HCT116 (cell line): ENCODE results near the gene TMEM217. TPM values are rescaled to one million over a fixed set of nuclear protein-coding genes. Genes with fewer than 3 reads are reported as not detected.

ENCODE experiments used
- ATAC-seq: fragments of 200-7000 bp; cut with Tn5 transposase; 2 replicates; pipeline ENCODE4 v1.9.1; 2020; ENCODE audit warnings: mild to moderate bottlenecking, moderate library complexity
- BruUV-seq: library from RNA; stranded (reverse); fragments of 400-500 nt; replicated peaks from 2 replicates; lab custom pipeline; 2021; lab: Mats Ljungman, UMichigan
- CTCF ChIA-PET: fragments of 300-600 bp; sonication (Branson Sonifier 250); formaldehyde crosslinking; loops from one replicate; lab custom pipeline; 2021; ENCODE audit warnings: antibody characterized with exemption; lab: Charles Lee
- POLR2A ChIA-PET: fragments of 300-600, 350-600 bp; sonication (Branson Sonifier 250); formaldehyde crosslinking; loops from one replicate; lab custom pipeline; 2021; ENCODE audit warnings: antibody characterized with exemption; lab: Charles Lee
- RAD21 ChIA-PET, 2 experiments: fragments of 300-600 bp; sonication (Branson Sonifier 250); formaldehyde crosslinking; loops; one replicate each; lab custom pipeline; 2023; ENCODE audit warnings: low total read pairs in 2 of 2; ENCODE audit not compliant: uncharacterized antibody in 2 of 2, unreplicated experiment in 2 of 2, low non-redundant PET in 1 of 2; lab: Charles Lee
- DNase-seq: peaks from one replicate; pipeline ENCODE4 v3.0.0-alpha.2; 2010; ENCODE audit warnings: low read depth, low spot score
- H2AFZ ChIP-seq: fragments of 200-600 bp; shearing (Covaris generic), sonication (generic); 2 replicates; pipeline ENCODE4 v1.6.1; 2017; ENCODE audit warnings: low read depth, mixed run types, mixed read lengths, antibody characterized with exemption, low read length; ENCODE audit not compliant: poor library complexity, severe bottlenecking
- H3K27ac ChIP-seq: 2 replicates; pipeline ENCODE4 v1.5.1; 2012; ENCODE audit warnings: low read depth, low read length
- H3K27me3 ChIP-seq: fragments of 200-600 bp; sonication (generic); 2 replicates; pipeline ENCODE4 v1.6.1; 2016; ENCODE audit warnings: mixed run types, low read length, mixed read lengths; ENCODE audit not compliant: insufficient read depth
- H3K36me3 ChIP-seq, 2 experiments: fragments of 200-500 bp in 1 of 2; fragments of 200-600 bp in 1 of 2; sonication (Bioruptor generic) in 1 of 2; sonication (generic) in 1 of 2; 2 replicates each; pipeline versions ENCODE4 v1.5.1 to v1.6.1; 2014 to 2016; ENCODE audit warnings: low read length in 2 of 2, inconsistent platforms in 1 of 2, mixed read lengths in 1 of 2, mixed run types in 1 of 2; ENCODE audit not compliant: insufficient read depth in 2 of 2, control insufficient read depth in 1 of 2
- H3K4me1 ChIP-seq, 2 experiments: fragments of 200-600 bp in 1 of 2; sonication (generic) in 1 of 2; 2 replicates each; pipeline versions ENCODE4 v1.5.1 to v1.6.1; 2012 to 2017; ENCODE audit warnings: low read length in 2 of 2, inconsistent platforms in 1 of 2, mild to moderate bottlenecking in 1 of 2, mixed read lengths in 1 of 2, mixed run types in 1 of 2, moderate library complexity in 1 of 2; ENCODE audit not compliant: insufficient read depth in 2 of 2, control insufficient read depth in 1 of 2
- H3K4me2 ChIP-seq: fragments of 200-600 bp; sonication (generic); 2 replicates; pipeline ENCODE4 v1.6.1; 2017; ENCODE audit warnings: mixed run types, low read length, mixed read lengths
- H3K4me3 ChIP-seq, 2 experiments: fragments of 200-600 bp in 1 of 2; sonication (generic) in 1 of 2; replicated peaks in 1 of 2; 2 replicates each; pipeline ENCODE4 v1.5.1; 2011 to 2016; ENCODE audit warnings: low read length in 2 of 2, control low read depth in 1 of 2, low read depth in 1 of 2, mild to moderate bottlenecking in 1 of 2, mixed read lengths in 1 of 2, mixed run types in 1 of 2
- H3K79me2 ChIP-seq: fragments of 200-600 bp; sonication (generic); 2 replicates; pipeline ENCODE4 v1.6.1; 2017; ENCODE audit warnings: mild to moderate bottlenecking, mixed run types, low read length, moderate library complexity, mixed read lengths; ENCODE audit not compliant: insufficient read depth
- H3K9ac ChIP-seq: fragments of 200-600 bp; sonication (generic); 2 replicates; pipeline ENCODE4 v1.6.1; 2016; ENCODE audit warnings: low read length, mixed read lengths
- H3K9me2 ChIP-seq: fragments of 200-600 bp; sonication (generic), shearing (Covaris generic); 2 replicates; pipeline ENCODE4 v1.6.1; 2017; ENCODE audit warnings: mixed run types, mild to moderate bottlenecking, moderate library complexity; ENCODE audit not compliant: insufficient read depth
- H3K9me3 ChIP-seq, 2 experiments: fragments of 200-500 bp in 1 of 2; fragments of 200-600 bp in 1 of 2; sonication (Bioruptor generic) in 1 of 2; sonication (generic) in 1 of 2; 2 replicates each; pipeline ENCODE4 v1.6.1; 2014 to 2017; ENCODE audit warnings: low read length in 2 of 2, mixed read lengths in 2 of 2, inconsistent platforms in 1 of 2, low read depth in 1 of 2, mild to moderate bottlenecking in 1 of 2, mixed run types in 1 of 2, moderate library complexity in 1 of 2; ENCODE audit not compliant: control insufficient read depth in 1 of 2, insufficient read depth in 1 of 2
- H4K20me1 ChIP-seq: fragments of 200-600 bp; sonication (generic), shearing (Covaris generic); 2 replicates; pipeline ENCODE4 v1.6.1; 2017; ENCODE audit warnings: mixed run types, mild to moderate bottlenecking, moderate library complexity; ENCODE audit not compliant: insufficient read depth
- CBX3 ChIP-seq: IDR thresholded peaks from 2 replicates; pipeline ENCODE4 v1.6.1; 2012; ENCODE audit warnings: low read depth
- EGR1 ChIP-seq: IDR thresholded peaks from 2 replicates; pipeline ENCODE4 v1.6.1; 2012; ENCODE audit warnings: low read depth
- ELF1 ChIP-seq: IDR thresholded peaks from 2 replicates; pipeline ENCODE4 v1.6.1; 2012; ENCODE audit warnings: low read depth, borderline replicate concordance
- EZH2 ChIP-seq: fragments of 200-600 bp; sonication (generic); IDR thresholded peaks from 2 replicates; pipeline ENCODE4 v1.6.1; 2017; ENCODE audit warnings: antibody characterized with exemption, mixed run types
- EZH2phosphoT487 ChIP-seq: fragments of 200-600 bp; IDR thresholded peaks from 2 replicates; pipeline ENCODE4 v1.6.1; 2018; ENCODE audit warnings: antibody characterized with exemption, borderline replicate concordance
- FOSL1 ChIP-seq: IDR thresholded peaks from 2 replicates; pipeline ENCODE4 v1.6.1; 2012; ENCODE audit warnings: low read depth
- JUND ChIP-seq: IDR thresholded peaks from 2 replicates; pipeline ENCODE4 v1.6.1; 2012
- POLR2AphosphoS5 ChIP-seq: IDR thresholded peaks from 2 replicates; pipeline ENCODE4 v1.6.1; 2011; ENCODE audit warnings: mild to moderate bottlenecking, low read depth, low read length, moderate library complexity
- RAD21 ChIP-seq: IDR thresholded peaks from 2 replicates; pipeline ENCODE4 v1.6.1; 2012; ENCODE audit warnings: low read depth, mild to moderate bottlenecking
- SIN3A ChIP-seq: IDR thresholded peaks from 2 replicates; pipeline ENCODE4 v1.6.1; 2012; ENCODE audit warnings: low read depth
- YY1 ChIP-seq: IDR thresholded peaks from 2 replicates; pipeline ENCODE4 v1.6.1; 2011; ENCODE audit warnings: low read length, low read depth, moderate library complexity, mild to moderate bottlenecking; ENCODE audit not compliant: insufficient replicate concordance; ENCODE audit errors: extremely low read depth
- ZBTB33 ChIP-seq: IDR thresholded peaks from 2 replicates; pipeline ENCODE4 v1.6.1; 2011; ENCODE audit warnings: mild to moderate bottlenecking, low read length, moderate library complexity; ENCODE audit not compliant: insufficient replicate concordance; ENCODE audit errors: extremely low read depth
- ZFX ChIP-seq: fragments of 450-650 bp; IDR thresholded peaks from 2 replicates; pipeline ENCODE4 v1.6.1; 2017
- intact Hi-C: fragments of 100-400 bp; cut with micrococcal nuclease; formaldehyde crosslinking; loops from 2 replicates; pipeline ENCODE4 v1.10.0; 2022
- total RNA-seq: library from RNA; stranded (reverse); gene quantifications from one replicate; pipeline ENCODE4 v1.2.1, GENCODE V29; 2021; ENCODE audit not compliant: unreplicated experiment
- TF ChIP-seq, protein P1 (sequence below): IDR thresholded peaks from 2 replicates; pipeline ENCODE4 v1.6.1; 2012; ENCODE audit warnings: low read depth
- TF ChIP-seq, protein P2 (sequence below): IDR thresholded peaks from 2 replicates; pipeline ENCODE4 v1.6.1; 2012
- TF ChIP-seq, protein P3 (sequence below), 3 experiments: fragments of 200-600 bp in 1 of 3; sonication (generic) in 1 of 3; IDR thresholded peaks in 2 of 3; conservative IDR thresholded peaks in 1 of 3; 2 replicates each; pipeline ENCODE4 v1.5.1; 2012 to 2017; ENCODE audit warnings: low read depth in 2 of 3, low read length in 2 of 3, antibody characterized with exemption in 1 of 3, borderline replicate concordance in 1 of 3, control low read depth in 1 of 3, mild to moderate bottlenecking in 1 of 3, mixed read lengths in 1 of 3, mixed run types in 1 of 3, moderate library complexity in 1 of 3; ENCODE audit not compliant: insufficient read depth in 1 of 3

The TMEM217 gene
- total RNA-seq, 1 experiment from 2014 or later = 0.98 TPM

- no peak for DNase-seq
- H3K27me3 ChIP-seq = no peaks in the 10 kb centered on the region
- CTCF ChIA-PET = interaction anchor here (1.1 to 1.2 kb wide), 2 partner anchors 69 to 239 kb away, joined by 3 to 5 read pairs; no protein-coding TSS in a partner anchor
- H3K4me3 ChIP-seq = peak overlapping the region; percentile 73 to 96
- peak overlapping the region; percentile 96 for H2AFZ ChIP-seq
- POLR2A ChIA-PET = interaction anchor here (0.8 to 1.9 kb wide), 4 partner anchors 9 to 15 kb away, joined by 3 to 10 read pairs (median 5); no protein-coding TSS in a partner anchor
- no peaks in the 10 kb centered on the region; a peak in 1 of 4 replicates for H3K36me3 ChIP-seq
- peaks cover 8 to 14% of the 10 kb centered on the region in 2 experiments; a peak in 3 of 4 replicates for H3K4me1 ChIP-seq
- peak overlapping the region; percentile 85 for H3K4me2 ChIP-seq
- peaks cover 40% of the 10 kb centered on the region for H3K79me2 ChIP-seq
- H3K9me3 ChIP-seq = no peaks in the 10 kb centered on the region
- no peak overlapping the region for H3K27ac ChIP-seq
- RAD21 ChIA-PET = no interaction called here
- no peak for ATAC-seq
- no peaks in the 10 kb centered on the region for H4K20me1 ChIP-seq
- peak overlapping the region; percentile 96 for H3K9ac ChIP-seq
- BruUV-seq = TSS peak; percentile 77
- TF ChIP-seq FOSL1 (no peak), YY1 (no peak), SIN3A (no peak), JUND (no peak), EZH2phosphoT487 (no peak), POLR2AphosphoS5 (no peak), EZH2 (no peak), ZFX (no peak), CBX3 (no peak), RAD21 (no peak), EGR1 (no peak), ELF1 (no peak), ZBTB33 (no peak)
- TF ChIP-seq, protein P1, sequence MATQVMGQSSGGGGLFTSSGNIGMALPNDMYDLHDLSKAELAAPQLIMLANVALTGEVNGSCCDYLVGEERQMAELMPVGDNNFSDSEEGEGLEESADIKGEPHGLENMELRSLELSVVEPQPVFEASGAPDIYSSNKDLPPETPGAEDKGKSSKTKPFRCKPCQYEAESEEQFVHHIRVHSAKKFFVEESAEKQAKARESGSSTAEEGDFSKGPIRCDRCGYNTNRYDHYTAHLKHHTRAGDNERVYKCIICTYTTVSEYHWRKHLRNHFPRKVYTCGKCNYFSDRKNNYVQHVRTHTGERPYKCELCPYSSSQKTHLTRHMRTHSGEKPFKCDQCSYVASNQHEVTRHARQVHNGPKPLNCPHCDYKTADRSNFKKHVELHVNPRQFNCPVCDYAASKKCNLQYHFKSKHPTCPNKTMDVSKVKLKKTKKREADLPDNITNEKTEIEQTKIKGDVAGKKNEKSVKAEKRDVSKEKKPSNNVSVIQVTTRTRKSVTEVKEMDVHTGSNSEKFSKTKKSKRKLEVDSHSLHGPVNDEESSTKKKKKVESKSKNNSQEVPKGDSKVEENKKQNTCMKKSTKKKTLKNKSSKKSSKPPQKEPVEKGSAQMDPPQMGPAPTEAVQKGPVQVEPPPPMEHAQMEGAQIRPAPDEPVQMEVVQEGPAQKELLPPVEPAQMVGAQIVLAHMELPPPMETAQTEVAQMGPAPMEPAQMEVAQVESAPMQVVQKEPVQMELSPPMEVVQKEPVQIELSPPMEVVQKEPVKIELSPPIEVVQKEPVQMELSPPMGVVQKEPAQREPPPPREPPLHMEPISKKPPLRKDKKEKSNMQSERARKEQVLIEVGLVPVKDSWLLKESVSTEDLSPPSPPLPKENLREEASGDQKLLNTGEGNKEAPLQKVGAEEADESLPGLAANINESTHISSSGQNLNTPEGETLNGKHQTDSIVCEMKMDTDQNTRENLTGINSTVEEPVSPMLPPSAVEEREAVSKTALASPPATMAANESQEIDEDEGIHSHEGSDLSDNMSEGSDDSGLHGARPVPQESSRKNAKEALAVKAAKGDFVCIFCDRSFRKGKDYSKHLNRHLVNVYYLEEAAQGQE = no peak
- TF ChIP-seq, protein P2, sequence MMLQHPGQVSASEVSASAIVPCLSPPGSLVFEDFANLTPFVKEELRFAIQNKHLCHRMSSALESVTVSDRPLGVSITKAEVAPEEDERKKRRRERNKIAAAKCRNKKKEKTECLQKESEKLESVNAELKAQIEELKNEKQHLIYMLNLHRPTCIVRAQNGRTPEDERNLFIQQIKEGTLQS = no peak
- TF ChIP-seq, protein P3, sequence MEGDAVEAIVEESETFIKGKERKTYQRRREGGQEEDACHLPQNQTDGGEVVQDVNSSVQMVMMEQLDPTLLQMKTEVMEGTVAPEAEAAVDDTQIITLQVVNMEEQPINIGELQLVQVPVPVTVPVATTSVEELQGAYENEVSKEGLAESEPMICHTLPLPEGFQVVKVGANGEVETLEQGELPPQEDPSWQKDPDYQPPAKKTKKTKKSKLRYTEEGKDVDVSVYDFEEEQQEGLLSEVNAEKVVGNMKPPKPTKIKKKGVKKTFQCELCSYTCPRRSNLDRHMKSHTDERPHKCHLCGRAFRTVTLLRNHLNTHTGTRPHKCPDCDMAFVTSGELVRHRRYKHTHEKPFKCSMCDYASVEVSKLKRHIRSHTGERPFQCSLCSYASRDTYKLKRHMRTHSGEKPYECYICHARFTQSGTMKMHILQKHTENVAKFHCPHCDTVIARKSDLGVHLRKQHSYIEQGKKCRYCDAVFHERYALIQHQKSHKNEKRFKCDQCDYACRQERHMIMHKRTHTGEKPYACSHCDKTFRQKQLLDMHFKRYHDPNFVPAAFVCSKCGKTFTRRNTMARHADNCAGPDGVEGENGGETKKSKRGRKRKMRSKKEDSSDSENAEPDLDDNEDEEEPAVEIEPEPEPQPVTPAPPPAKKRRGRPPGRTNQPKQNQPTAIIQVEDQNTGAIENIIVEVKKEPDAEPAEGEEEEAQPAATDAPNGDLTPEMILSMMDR (IDR thresholded peaks at IDR 0.05 in 2 of 3, conservative IDR thresholded peaks at IDR 0.05 in 1 of 3; ENCODE audit: borderline replicate concordance in 1 of 3, insufficient read depth in 1 of 3, low read depth in 2 of 3, low read length in 2 of 3) = no peak
- H3K9me2 ChIP-seq = no peaks in the 10 kb centered on the region
- intact Hi-C loops = no loop called here
Observed at GRCh38 chr6:37256692-37257319, 1.1 kb downstream of the TMEM217 start.
